A549 (cell line): Measurements from ENCODE around the gene FAM240A. TPM values are rescaled to one million over a fixed set of nuclear protein-coding genes. Genes with fewer than 3 reads are reported as not detected.

Experiments used
- ATAC-seq, 2 experiments: fragments of 200-7000 bp in 1 of 2; fragments of >200 bp in 1 of 2; cut with Nextera tagmentation in 1 of 2; cut with Tn5 transposase in 1 of 2; 3 replicates each; pipeline versions ENCODE4 v1.8.0 to v1.9.1; 2018 to 2020; ENCODE audit warnings: mild to moderate bottlenecking in 1 of 2, moderate library complexity in 1 of 2
- CTCF ChIA-PET: fragments of 300-600 bp; sonication (Branson Sonifier 250); formaldehyde crosslinking; extraction: SDS; loops from one replicate; lab custom pipeline; 2021; ENCODE audit warnings: antibody characterized with exemption, inconsistent platforms; lab: Yijun Ruan, JAX
- POLR2A ChIA-PET: fragments of 350-600 bp; formaldehyde crosslinking; extraction: SDS; loops from one replicate; lab custom pipeline; 2021; ENCODE audit warnings: antibody characterized with exemption, inconsistent platforms; lab: Yijun Ruan, JAX
- DNase-seq, 2 experiments: peaks; one replicate each; pipeline versions ENCODE4 v3.0.0 to v3.0.0-alpha.2; 2011 to 2016; ENCODE audit warnings: low read depth in 1 of 2, low spot score in 1 of 2
- FAIRE-seq: peaks from 2 replicates; lab custom pipeline; 2011; peaks lifted over from hg19 to GRCh38; lab: Jason Lieb, UNC
- H3K27ac ChIP-seq, 2 experiments: fragments of >200 bp; sonication (Bioruptor Twin); formaldehyde crosslinking; 3 replicates each; pipeline ENCODE4 v1.5.1; 2016 to 2017
- H3K4me1 ChIP-seq: fragments of >200 bp; sonication (Bioruptor Twin); formaldehyde crosslinking; 3 replicates; pipeline ENCODE4 v1.6.1; 2016
- H3K4me2 ChIP-seq: fragments of >200 bp; sonication (Bioruptor Twin); formaldehyde crosslinking; 3 replicates; pipeline ENCODE4 v1.6.1; 2016
- H3K4me3 ChIP-seq: fragments of >200 bp; sonication (Bioruptor Twin); formaldehyde crosslinking; 3 replicates; pipeline ENCODE4 v1.5.1; 2016
- H3K9me3 ChIP-seq: fragments of >200 bp; sonication (Bioruptor Twin); formaldehyde crosslinking; 3 replicates; pipeline ENCODE4 v1.6.1; 2016
- ATOH8 ChIP-seq: fragments of 250-450 bp; sonication (Bioruptor Pico); IDR thresholded peaks from 2 replicates; pipeline ENCODE4 v1.5.0; 2020; ENCODE audit warnings: low read depth, mild to moderate bottlenecking, moderate library complexity
- BHLHE40 ChIP-seq: IDR thresholded peaks from 2 replicates; pipeline ENCODE4 v1.6.1; 2012; ENCODE audit warnings: low read depth, low read length, inconsistent platforms
- CBX8 ChIP-seq: fragments of 200-600 bp; sonication (generic); IDR thresholded peaks from 2 replicates; pipeline ENCODE4 v1.6.1; 2016
- CHD4 ChIP-seq: fragments of 200-600 bp; sonication (generic); IDR thresholded peaks from 2 replicates; pipeline ENCODE4 v1.6.1; 2016; ENCODE audit warnings: antibody characterized with exemption, mild to moderate bottlenecking, borderline replicate concordance
- CTCF ChIP-seq: fragments of >200 bp; sonication (Bioruptor Twin); formaldehyde crosslinking; IDR thresholded peaks from 3 replicates; pipeline ENCODE4 v1.5.1; 2016
- EHF ChIP-seq: fragments of 250-450 bp; sonication (Bioruptor Pico); IDR thresholded peaks from 2 replicates; pipeline ENCODE4 v1.5.0; 2020; ENCODE audit warnings: mild to moderate bottlenecking
- EHMT2 ChIP-seq: fragments of 200-600 bp; sonication (generic); IDR thresholded peaks from 2 replicates; pipeline ENCODE4 v1.6.1; 2016; ENCODE audit warnings: antibody characterized with exemption, low read depth, mild to moderate bottlenecking, moderate library complexity
- ELK1 ChIP-seq: fragments of 150-350 bp; IDR thresholded peaks from 2 replicates; pipeline ENCODE4 v1.6.1; 2014; ENCODE audit warnings: low read depth, mild to moderate bottlenecking, low read length
- FOSB ChIP-seq: fragments of 250-450 bp; sonication (Bioruptor Pico); IDR thresholded peaks from 2 replicates; pipeline ENCODE4 v1.5.0; 2020; ENCODE audit warnings: mild to moderate bottlenecking, moderate library complexity
- GATA3 ChIP-seq: IDR thresholded peaks from 2 replicates; pipeline ENCODE4 v1.6.1; 2012; ENCODE audit warnings: borderline replicate concordance
- HEYL ChIP-seq: fragments of 250-450 bp; sonication (Bioruptor Pico); IDR thresholded peaks from 2 replicates; pipeline ENCODE4 v1.8.0; 2021; ENCODE audit warnings: mild to moderate bottlenecking, moderate library complexity
- HOXA7 ChIP-seq: fragments of 250-450 bp; sonication (Bioruptor Pico); IDR thresholded peaks from 2 replicates; pipeline ENCODE4 v1.5.0; 2020; ENCODE audit warnings: mild to moderate bottlenecking, moderate library complexity
- JUNB ChIP-seq: fragments of >200 bp; sonication (Bioruptor Twin); formaldehyde crosslinking; IDR thresholded peaks from 2 replicates; pipeline ENCODE4 v1.6.1; 2016
- MAFK ChIP-seq: fragments of 450-650 bp; IDR thresholded peaks from 2 replicates; pipeline ENCODE4 v1.6.1; 2014; ENCODE audit not compliant: partially characterized antibody
- MAX ChIP-seq: IDR thresholded peaks from 2 replicates; pipeline ENCODE4 v1.6.1; 2012
- MYC ChIP-seq: IDR thresholded peaks from 2 replicates; pipeline ENCODE4 v1.6.1; 2012; ENCODE audit warnings: mild to moderate bottlenecking, inconsistent platforms, low read length, improper control_type of control experiment, borderline replicate concordance
- NFE2L2 ChIP-seq: fragments of 150-350 bp; conservative IDR thresholded peaks from 2 replicates; pipeline ENCODE4 v1.6.1; 2014; ENCODE audit warnings: low read length
- NPAS2 ChIP-seq: fragments of 250-450 bp; sonication (Bioruptor Pico); IDR thresholded peaks from 2 replicates; pipeline ENCODE4 v1.8.0; 2022; ENCODE audit warnings: mild to moderate bottlenecking, moderate library complexity, borderline replicate concordance
- NR3C1 ChIP-seq: fragments of >200 bp; sonication (Bioruptor Twin); formaldehyde crosslinking; IDR thresholded peaks from 3 replicates; pipeline ENCODE4 v1.6.1; 2017
- PBX3 ChIP-seq: IDR thresholded peaks from 2 replicates; pipeline ENCODE4 v1.6.1; 2012
- RNF2 ChIP-seq: fragments of 200-600 bp; sonication (generic); IDR thresholded peaks from 2 replicates; pipeline ENCODE4 v1.6.1; 2016; ENCODE audit warnings: low read depth, mild to moderate bottlenecking, antibody characterized with exemption, moderate library complexity, borderline replicate concordance
- SMC3 ChIP-seq: fragments of >200 bp; sonication (Bioruptor Twin); formaldehyde crosslinking; IDR thresholded peaks from 3 replicates; pipeline ENCODE4 v1.6.1; 2018; ENCODE audit warnings: inconsistent platforms
- SREBF2 ChIP-seq: fragments of 450-650 bp; IDR thresholded peaks from 2 replicates; pipeline ENCODE4 v1.6.1; 2014; ENCODE audit warnings: mild to moderate bottlenecking, moderate library complexity
- ZFP36 ChIP-seq: fragments of 450-650 bp; IDR thresholded peaks from 2 replicates; pipeline ENCODE4 v1.6.1; 2014; ENCODE audit warnings: borderline replicate concordance; ENCODE audit not compliant: partially characterized antibody
- ZSCAN20 ChIP-seq: fragments of 250-450 bp; sonication (Bioruptor Pico); IDR thresholded peaks from 2 replicates; pipeline ENCODE4 v1.8.0; 2022; ENCODE audit warnings: mild to moderate bottlenecking, moderate library complexity
- WGBS: methylation state at CpG from one replicate; pipeline ENCODE4 v1.1.6; 2017; ENCODE audit errors: missing lambda C conversion rate; 5-methylcytosine and 5-hydroxymethylcytosine counted together
- polyA plus RNA-seq, 4 experiments: library from polyadenylated mRNA; depleted of rRNA in 3 of 4; stranded (reverse); fragments of >200 nt; fragmentation: RNase III in 1 of 4; extraction: RNeasy Plus Mini Kit Qiagen cat#74134 plus additional on column Dnase treatment in 1 of 4; gene quantifications; 2 replicates in 3 of 4; 3 replicates in 1 of 4; pipeline ENCODE4 v1.2.3, GENCODE V29; 2011 to 2017

Gene FAM240A
- polyA plus RNA-seq, 2 of the 4 experiments (the other 2 are of a cell fraction): not detected

- Histone ChIP-seq H3K4me1 (no peaks in the 10 kb centered on the region), H3K9me3 (no peaks in the 10 kb centered on the region), H3K4me3 (no peak overlapping the region), H3K27ac (no peak overlapping the region), H3K4me2 (no peak overlapping the region)
- ChIA-PET POLR2A (no interaction called here), CTCF (no interaction called here)
- no peak for FAIRE-seq
- 65% methylated on average over 2 of the region's 2 CpGs for WGBS
- no peak for ATAC-seq
- DNase-seq: no peak
- TF ChIP-seq CHD4: no peak
- TF ChIP-seq NFE2L2: no peak
- TF ChIP-seq HOXA7 (CRISPR knock-in tag): no peak
- TF ChIP-seq HEYL (CRISPR knock-in tag): no peak
- TF ChIP-seq SREBF2: no peak
- no peak for TF ChIP-seq ATOH8 (CRISPR knock-in tag)
- TF ChIP-seq MYC: no peak
- no peak for TF ChIP-seq NR3C1
- no peak for TF ChIP-seq CBX8
- no peak for TF ChIP-seq EHMT2
- TF ChIP-seq FOSB: no peak
- no peak for TF ChIP-seq SMC3
- no peak for TF ChIP-seq RNF2
- no peak for TF ChIP-seq BHLHE40
- no peak for TF ChIP-seq MAFK
- no peak for TF ChIP-seq ZFP36
- TF ChIP-seq ELK1: no peak
These were observed 38.1 kb upstream of the FAM240A start for GRCh38 chr3:46574243-46574646.

- no peak overlapping the region for H3K4me2 ChIP-seq
- no peak for DNase-seq
- WGBS: 66% methylated on average over 5 of the region's 5 CpGs
- H3K4me1 ChIP-seq: no peaks in the 10 kb centered on the region
- H3K9me3 ChIP-seq: no peaks in the 10 kb centered on the region
- no peak overlapping the region for H3K4me3 ChIP-seq
- no peak for ATAC-seq
- H3K27ac ChIP-seq: no peak overlapping the region
- POLR2A ChIA-PET: no interaction called here
- no peak for FAIRE-seq
- CTCF ChIA-PET: no interaction called here
- no peak for TF ChIP-seq NPAS2 (CRISPR knock-in tag)
- TF ChIP-seq GATA3: no peak
- no peak for TF ChIP-seq CTCF
- TF ChIP-seq ATOH8 (CRISPR knock-in tag): no peak
- no peak for TF ChIP-seq ZSCAN20 (CRISPR knock-in tag)
- TF ChIP-seq JUNB: no peak
- TF ChIP-seq PBX3: no peak
- no peak for TF ChIP-seq EHF (CRISPR knock-in tag)
- TF ChIP-seq ZFP36: no peak
- no peak for TF ChIP-seq MAX
These were observed 37.3 kb upstream of the FAM240A start for GRCh38 chr3:46574881-46575576.
